HG03354 (cell line): Measurements from ENCODE around the gene COMMD3.

Experiments
- ATAC-seq: cut with Tn5 transposase; IDR thresholded peaks from one replicate; pipeline ENCODE4 v1.9.1; 2021; ENCODE audit warnings: mild to moderate bottlenecking; ENCODE audit not compliant: unreplicated experiment, poor library complexity, severe bottlenecking

Gene COMMD3

DNA sequence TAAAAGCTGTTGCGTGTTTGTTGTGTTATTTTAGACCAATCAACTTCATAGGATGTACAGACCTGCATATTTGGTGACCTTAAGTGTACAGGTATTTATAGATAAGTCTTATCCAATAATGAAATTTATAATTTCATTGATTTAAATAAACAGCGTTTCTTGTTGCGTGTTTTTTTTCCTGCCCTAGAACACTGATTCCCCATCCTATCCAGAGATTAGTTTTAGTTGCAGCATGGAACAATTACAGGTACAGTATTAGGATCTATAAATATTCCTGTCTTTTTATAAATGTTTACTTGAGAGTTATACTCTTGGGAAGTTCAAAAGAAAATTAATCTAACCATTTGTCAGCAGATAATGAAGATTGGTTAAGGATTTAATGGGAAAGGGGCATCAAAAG lies 2.6 kb downstream of the COMMD3 start:
- no peak for ATAC-seq

DNA sequence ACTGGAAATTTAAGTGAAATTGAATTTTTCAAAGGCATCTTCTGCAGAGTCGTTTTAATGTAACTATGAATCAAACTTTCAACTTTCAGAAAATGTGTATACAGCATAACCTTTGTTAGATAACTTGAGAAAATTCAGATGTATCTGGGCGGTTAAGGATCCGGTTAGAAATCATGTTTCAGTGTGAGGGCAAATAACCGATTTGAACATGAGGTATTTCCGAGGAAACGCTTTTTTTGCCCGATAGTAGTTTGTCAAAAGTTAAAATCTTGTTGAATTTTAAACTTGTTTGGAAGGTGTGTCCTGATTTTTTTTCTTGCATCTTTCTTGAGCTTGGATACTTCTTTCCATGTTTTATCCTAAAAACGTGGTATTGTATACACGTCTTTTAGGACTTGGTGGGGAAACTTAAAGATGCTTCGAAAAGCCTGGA lies 3.4 kb downstream of the COMMD3 start:
- ATAC-seq: no peak

DNA sequence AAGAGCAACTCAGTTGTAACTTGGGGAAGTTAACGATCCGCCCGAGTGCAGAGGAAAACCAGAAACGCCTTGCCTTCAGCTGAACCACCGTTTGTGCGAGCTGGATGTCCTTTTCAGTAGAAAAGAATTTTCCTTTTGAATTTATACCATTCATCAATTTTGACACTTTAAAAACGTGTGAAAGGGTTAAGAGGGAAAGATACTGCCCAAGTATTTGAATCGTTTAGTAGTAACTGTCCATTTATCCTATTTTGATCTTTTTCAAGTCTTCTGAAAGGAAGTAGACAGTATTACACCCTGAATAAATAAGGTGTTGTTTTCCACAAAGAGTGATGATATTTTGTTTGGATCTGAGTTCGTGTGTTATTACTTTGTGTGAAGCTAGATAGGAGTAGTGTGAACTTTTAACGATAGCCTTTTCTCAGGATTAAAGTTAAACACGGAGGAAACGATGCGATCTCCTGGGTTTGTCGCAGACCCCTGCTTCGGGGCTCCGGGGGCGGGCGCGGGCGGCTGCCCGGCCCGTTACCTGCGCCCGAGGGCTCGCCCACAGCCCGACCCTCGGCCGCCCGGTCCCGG lies 3.9 kb downstream of the COMMD3 start:
- ATAC-seq: no peak

DNA sequence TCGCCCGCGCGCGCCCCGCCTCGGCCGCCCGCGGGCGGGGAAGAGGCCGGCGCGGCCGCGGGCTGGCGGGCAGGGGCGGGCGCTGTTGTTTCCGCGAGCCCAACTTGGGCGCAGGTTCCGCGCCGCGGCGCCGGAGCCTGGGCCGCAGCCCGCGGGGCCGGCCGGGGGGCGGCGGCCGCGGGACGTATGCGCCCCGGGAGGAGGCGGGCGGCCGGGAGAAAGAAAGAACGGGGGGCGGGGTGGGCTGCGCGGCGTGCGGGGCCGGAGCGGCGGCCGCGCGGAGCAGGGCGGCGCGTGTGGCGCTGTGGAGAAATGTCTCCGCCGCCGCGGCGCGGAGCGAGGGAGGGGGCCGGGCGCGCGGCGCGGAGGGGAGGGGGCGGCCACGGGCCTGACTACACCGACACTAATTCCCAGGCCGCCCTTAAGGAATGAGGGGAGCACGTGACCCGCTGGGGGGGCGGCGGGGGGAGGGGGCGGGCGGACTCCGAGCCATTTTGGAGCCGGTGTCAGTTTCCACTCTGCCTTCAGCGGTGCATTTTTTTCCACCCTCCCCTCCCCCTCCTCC lies 4.5 kb downstream of the COMMD3 start, which contains the start of gene BMI1:
Gene BMI1 (plus strand): TSS at position 509 of the 565 bp plus-strand sequence. CDS start 5,351 bp downstream, outside the sequence.
- peak; percentile 23 for ATAC-seq

DNA sequence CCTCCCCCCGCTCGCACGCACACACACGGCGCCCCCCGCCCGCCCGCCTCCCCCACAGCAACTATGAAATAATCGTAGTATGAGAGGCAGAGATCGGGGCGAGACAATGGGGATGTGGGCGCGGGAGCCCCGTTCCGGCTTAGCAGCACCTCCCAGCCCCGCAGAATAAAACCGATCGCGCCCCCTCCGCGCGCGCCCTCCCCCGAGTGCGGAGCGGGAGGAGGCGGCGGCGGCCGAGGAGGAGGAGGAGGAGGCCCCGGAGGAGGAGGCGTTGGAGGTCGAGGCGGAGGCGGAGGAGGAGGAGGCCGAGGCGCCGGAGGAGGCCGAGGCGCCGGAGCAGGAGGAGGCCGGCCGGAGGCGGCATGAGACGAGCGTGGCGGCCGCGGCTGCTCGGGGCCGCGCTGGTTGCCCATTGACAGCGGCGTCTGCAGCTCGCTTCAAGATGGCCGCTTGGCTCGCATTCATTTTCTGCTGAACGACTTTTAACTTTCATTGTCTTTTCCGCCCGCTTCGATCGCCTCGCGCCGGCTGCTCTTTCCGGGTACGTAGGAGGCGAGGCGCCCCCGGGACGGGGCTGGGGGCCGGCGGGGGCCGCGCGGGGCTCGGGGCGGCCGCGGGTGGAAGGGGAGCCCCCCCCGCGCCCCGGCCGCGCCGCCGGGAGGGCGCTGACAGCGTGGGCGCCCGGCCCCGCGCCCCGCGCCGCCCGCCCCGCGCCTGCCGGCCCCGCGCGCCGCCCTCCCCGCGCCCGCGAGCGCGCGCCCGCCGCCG lies 5.2 kb downstream of the COMMD3 start:
- peak; percentile 33 for ATAC-seq

DNA sequence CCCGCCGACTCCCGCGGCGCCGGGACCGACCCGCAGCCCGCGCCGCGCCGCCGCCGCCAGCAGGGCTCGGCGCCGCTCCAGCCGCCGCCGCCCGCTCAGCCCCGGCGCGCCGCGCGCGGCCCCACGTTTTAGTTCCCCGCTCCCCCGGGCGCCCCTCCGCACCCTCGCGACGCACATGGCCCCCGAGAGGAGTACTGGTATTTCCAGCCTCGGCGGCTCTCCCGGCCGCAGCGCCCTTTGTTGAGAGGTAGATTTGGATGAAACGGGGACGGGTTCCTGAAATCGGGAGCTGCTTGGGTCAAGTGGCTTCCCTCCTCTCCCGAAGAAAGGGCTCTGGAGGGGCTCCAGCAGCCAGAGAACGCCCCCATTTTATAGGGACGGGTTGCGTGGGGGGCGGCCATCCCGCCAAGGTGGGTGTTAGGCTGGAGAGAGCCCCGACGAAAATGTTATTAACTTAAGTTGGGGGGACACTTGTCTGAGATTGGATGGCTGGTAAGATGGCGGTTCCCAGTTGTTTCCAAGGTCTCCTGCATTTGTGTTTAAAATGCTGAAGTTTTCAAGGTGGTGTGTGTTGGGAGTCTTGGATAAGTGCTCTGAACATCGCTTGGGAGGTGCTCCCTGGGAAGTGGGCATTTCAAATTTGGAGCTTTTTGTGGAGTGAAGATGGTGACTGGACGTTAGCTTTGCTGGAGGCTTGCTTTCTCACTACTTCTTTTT lies 5.9 kb downstream of the COMMD3 start:
- ATAC-seq: peak; percentile 8

- no peak for ATAC-seq
These were observed 6.5 kb downstream of the COMMD3 start for GRCh38 chr10:22322641-22323160.

DNA sequence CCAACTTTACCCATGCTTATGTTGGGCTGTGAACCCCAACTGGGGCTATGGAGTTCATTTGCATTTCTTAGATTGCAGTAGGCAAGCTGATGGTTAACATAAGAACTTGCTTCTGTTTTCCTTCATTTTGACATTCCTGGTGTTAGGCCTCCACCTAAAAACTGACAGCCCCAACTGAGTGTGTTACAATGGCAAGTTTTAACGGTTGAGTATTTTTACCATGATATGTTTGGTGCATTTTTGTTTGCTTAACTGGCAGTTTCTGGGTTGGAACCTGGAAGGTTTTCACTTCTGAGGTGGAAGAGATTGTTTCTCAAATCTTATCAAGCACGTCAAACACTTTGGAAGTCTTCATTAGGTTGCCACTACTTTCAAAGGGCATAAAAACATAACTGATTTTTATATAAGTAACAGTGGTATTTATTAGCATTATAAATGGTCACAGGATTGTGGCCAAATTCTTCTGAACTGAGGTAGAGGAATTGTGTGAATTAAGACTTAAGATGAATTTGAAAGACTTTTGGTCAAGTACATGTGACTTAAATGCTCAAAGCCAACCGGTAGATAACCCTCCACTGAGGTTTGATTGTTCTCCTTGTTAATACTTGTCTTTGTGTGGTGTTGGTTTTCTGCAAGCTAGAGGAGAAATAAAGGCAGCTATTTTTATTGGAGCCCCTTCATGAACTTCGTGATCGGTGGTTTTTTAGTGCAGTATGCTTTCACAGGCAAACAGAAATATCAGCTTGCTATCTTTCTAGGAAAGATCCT lies 7.5 kb downstream of the COMMD3 start:
- no peak for ATAC-seq

DNA sequence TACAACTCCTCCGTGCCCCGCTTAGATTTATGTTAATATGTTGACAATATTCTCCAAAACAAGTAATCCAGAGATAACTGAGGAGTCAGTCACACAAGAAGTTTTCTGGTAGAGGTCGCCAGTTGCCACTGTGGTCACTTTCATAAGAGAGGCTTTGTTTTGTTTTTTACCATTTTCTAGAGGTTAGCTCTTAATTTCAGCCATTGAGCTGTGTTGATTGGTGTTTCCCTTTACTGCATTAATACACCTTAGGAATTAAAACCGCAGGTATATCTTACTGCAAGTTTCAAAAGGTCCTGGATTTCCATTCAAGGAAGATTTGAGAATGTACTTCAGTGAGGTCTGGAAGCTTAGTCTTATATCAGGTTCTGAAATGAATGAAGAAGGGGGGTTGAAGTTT lies 8.2 kb downstream of the COMMD3 start:
- no peak for ATAC-seq

DNA sequence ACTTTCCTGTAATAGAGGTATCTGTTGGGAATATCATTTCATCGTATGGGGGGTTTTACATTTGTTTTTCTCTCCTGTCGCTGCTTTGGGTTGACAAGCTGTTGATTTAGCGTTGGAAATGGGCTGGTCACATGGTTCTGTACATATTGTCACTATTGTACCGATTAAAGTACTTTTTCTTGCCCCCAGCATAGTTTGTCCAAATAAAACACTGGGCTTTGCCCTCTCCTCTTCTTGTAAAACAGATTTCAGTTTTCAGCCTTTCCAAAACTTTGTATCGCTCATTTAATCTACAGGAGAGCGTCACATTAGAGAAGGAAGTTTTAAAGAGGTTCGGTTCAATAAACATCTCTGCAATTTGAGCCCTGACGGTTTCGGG lies 8.7 kb downstream of the COMMD3 start:
- no peak for ATAC-seq

- ATAC-seq: peak; percentile 60
These were observed 9.3 kb downstream of the COMMD3 start for GRCh38 chr10:22325272-22326144.

- ATAC-seq: no peak
These were observed 10.0 kb downstream of the COMMD3 start for GRCh38 chr10:22326145-22326702.

GRCh38 chr10:22329150-22329549 lies 13.0 kb downstream of the COMMD3 start:
- no peak for ATAC-seq

DNA sequence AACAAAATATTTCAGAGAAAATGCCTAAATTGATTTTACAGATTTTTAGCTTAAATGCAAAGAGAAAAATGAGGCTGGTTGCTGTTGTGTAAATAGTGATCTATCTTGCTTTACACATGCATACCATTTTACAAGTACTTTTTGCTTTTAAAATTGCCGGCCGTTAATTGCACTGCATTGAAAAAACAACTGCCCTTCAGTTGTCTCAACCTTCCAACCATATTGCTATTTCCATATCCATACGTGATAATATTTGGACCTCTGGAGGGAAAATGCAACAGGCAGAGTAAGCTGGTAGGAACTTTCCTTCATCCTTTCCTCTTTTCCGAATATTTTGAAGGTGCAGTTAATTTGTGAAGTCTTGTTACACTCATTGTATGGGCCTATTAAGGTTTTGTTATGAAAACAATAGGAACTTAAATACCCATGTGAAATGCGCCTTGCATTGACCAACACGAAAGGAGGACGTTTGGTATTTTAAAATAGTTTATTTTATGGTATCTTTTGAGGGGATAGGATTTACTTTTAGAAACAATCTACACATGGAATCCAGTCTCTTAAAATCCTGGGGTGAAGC lies 16.0 kb downstream of the COMMD3 start:
- no peak for ATAC-seq

DNA sequence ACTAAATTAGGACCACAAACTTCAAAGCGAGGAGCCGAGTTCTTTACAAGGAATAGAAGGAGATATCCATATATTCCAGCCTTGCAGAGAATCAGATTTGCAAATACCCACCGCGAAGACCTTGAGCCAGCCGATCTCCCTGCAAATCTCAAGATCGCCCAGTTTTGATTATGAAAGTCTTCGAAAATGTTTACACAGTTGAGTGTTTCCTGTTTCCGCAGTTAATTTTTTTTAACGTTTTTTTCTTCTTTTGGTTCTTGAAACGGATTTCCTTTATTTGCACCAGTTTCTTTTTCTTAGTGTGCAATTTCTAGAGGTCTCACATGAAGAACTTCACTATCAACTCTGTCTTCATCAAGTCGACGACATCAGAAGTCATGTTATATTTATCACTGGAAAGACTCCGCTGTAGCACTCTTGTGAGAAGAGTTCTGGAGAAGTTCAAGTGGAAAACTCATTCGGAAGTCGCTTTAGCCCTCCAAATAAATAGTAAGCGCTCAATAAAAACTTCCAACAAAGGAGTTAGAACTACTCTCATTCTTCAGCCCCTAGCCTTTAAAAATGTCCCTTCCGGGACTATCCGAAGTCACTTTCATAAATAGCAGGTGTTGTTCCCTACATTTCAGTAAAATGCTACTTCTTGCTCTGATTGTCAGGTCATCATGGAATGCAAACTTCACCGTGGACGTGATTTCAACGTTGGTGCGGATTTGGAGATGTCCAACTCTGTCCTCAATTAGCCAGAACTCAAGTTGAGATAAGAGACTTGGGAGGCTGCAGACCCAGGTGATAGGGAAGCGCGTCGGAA lies 17.2 kb downstream of the COMMD3 start:
- no peak for ATAC-seq

DNA sequence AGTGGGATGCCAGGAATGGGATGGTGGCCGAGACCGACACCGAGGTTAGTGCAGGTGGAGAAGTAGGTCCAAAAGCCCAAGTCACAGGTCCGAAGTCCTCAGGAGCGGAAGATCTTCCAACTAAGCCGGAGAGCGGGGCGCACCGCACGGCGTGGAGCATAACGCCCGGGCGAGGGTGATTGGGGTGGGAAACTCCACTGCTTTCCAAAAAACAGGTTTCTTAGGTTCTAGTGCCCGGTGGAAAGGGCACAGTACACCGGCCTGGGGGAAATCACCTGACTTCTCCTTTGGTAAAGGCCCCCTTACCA lies 17.7 kb downstream of the COMMD3 start:
- ATAC-seq: no peak

DNA sequence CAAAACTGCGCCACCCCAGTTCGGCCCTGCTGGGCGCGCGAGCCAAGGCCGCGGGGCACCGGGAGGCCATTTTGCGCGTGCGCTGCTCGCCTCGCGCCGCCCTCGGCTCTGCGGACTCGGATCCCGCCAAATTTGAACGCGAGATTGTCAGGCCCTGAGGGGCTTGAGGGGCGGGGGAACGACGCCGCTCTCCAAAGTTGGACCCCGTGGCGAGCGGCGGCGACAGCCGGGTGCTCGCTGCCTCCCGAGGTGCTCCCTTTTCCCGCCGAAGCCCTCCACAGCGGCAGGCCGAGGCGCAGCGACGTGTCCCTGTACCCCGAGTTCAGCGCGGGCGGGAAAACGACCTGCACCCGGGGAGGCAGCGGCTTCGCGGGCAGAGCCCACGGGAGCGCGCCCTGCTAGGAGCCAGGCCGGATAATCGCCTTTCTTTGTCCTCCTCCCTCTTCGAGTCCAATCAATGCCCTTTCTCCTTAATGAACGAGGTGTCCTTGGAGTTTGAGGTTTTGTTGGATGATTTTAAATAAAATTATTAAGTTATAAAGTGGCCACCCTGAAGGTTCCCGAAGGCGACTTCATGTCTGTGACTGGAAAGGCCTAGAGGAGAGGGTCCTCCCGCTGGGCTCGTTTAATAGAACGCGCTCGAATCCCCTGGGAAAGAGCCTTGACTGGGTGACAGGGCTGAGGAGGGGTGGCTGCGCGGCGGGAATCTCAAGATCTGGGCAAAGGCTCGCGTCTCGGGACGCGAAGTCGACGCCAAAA lies 18.4 kb downstream of the COMMD3 start:
- ATAC-seq: no peak
